Neural cell (in vitro differentiated cells): ENCODE measurements around the gene CTSO. TPM values are rescaled to one million over a fixed set of nuclear protein-coding genes. Genes with fewer than 3 reads are reported as not detected.

Experiments used
- H2AFZ ChIP-seq: fragments of 200-600, 300-800 bp; sonication (generic), shearing (Covaris generic); 2 replicates; pipeline ENCODE4 v1.6.0; 2014; ENCODE audit warnings: low read depth, mild to moderate bottlenecking, antibody characterized with exemption, low read length, moderate library complexity
- H3F3A ChIP-seq: fragments of 200-600 bp; shearing (Covaris generic); 2 replicates; pipeline ENCODE4 v1.6.1; 2016; ENCODE audit warnings: mild to moderate bottlenecking, moderate library complexity, mixed read lengths, antibody characterized with exemption, low read length; ENCODE audit not compliant: insufficient read depth, poor library complexity, severe bottlenecking
- H3K27ac ChIP-seq: fragments of 200-600, 300-800 bp; sonication (generic), shearing (Covaris generic); 2 replicates; pipeline ENCODE4 v1.5.1; 2014; ENCODE audit warnings: mild to moderate bottlenecking, low read length, moderate library complexity
- H3K27me3 ChIP-seq: fragments of 300-800, 200-600 bp; sonication (generic), shearing (Covaris generic); 2 replicates; pipeline ENCODE4 v1.6.0; 2014; ENCODE audit warnings: mild to moderate bottlenecking, low read depth, low read length, moderate library complexity; ENCODE audit not compliant: insufficient read depth
- H3K36me3 ChIP-seq: fragments of 300-800, 200-600 bp; sonication (generic), shearing (Covaris generic); 2 replicates; pipeline ENCODE4 v1.5.1; 2014; ENCODE audit warnings: mild to moderate bottlenecking, antibody characterized with exemption, low read length, moderate library complexity; ENCODE audit not compliant: insufficient read depth
- H3K4me2 ChIP-seq: fragments of 300-800, 200-600 bp; sonication (generic), shearing (Covaris generic); 2 replicates; pipeline ENCODE4 v1.6.0; 2014; ENCODE audit warnings: mild to moderate bottlenecking, low read length
- H3K4me3 ChIP-seq: fragments of 300-800, 200-600 bp; sonication (generic), shearing (Covaris generic); 2 replicates; pipeline ENCODE4 v1.5.1; 2014; ENCODE audit warnings: mild to moderate bottlenecking, low read length, moderate library complexity
- H3K79me2 ChIP-seq: fragments of 200-600 bp; shearing (Covaris generic); replicated peaks from 2 replicates; pipeline ENCODE4 v1.6.0; 2014; ENCODE audit warnings: mild to moderate bottlenecking, low read length, moderate library complexity; ENCODE audit not compliant: insufficient read depth
- H3K9ac ChIP-seq: fragments of 300-800, 200-600 bp; sonication (generic), shearing (Covaris generic); 2 replicates; pipeline ENCODE4 v1.6.1; 2016; ENCODE audit warnings: mild to moderate bottlenecking, low read length, mixed read lengths
- H3K9me2 ChIP-seq: fragments of 200-600 bp; shearing (Covaris generic); 2 replicates; pipeline ENCODE4 v1.6.1; 2016; ENCODE audit warnings: mild to moderate bottlenecking, low read length, mixed read lengths; ENCODE audit not compliant: insufficient read depth
- H3K9me3 ChIP-seq: fragments of 200-600, 300-800 bp; sonication (generic), shearing (Covaris generic); 2 replicates; pipeline ENCODE4 v1.6.1; 2016; ENCODE audit warnings: mild to moderate bottlenecking, mixed run types, low read length, moderate library complexity, mixed read lengths
- H4K20me1 ChIP-seq: fragments of 200-600 bp; shearing (Covaris generic); 2 replicates; pipeline ENCODE4 v1.6.1; 2016; ENCODE audit warnings: mild to moderate bottlenecking, mixed run types; ENCODE audit not compliant: insufficient read depth
- CTCF ChIP-seq: fragments of 450-650 bp; IDR thresholded peaks from 2 replicates; pipeline ENCODE4 v1.5.1; 2014; ENCODE audit warnings: antibody characterized with exemption, mild to moderate bottlenecking, moderate library complexity; ENCODE audit not compliant: poor library complexity, severe bottlenecking
- EP300 ChIP-seq: fragments of 450-650 bp; conservative IDR thresholded peaks from 2 replicates; pipeline ENCODE4 v1.6.1; 2014; ENCODE audit warnings: antibody characterized with exemption, mild to moderate bottlenecking, moderate library complexity; ENCODE audit not compliant: poor library complexity, severe bottlenecking
- EZH2 ChIP-seq: fragments of 200-600, 300-800 bp; shearing (Covaris generic), sonication (generic); IDR thresholded peaks from 2 replicates; pipeline ENCODE4 v1.6.1; 2014; ENCODE audit warnings: antibody characterized with exemption, low read length, borderline replicate concordance, mild to moderate bottlenecking; ENCODE audit not compliant: insufficient read depth, poor library complexity, severe bottlenecking
- MXI1 ChIP-seq: fragments of 450-650 bp; conservative IDR thresholded peaks from 2 replicates; pipeline ENCODE4 v1.6.1; 2014; ENCODE audit warnings: antibody characterized with exemption, mild to moderate bottlenecking; ENCODE audit not compliant: poor library complexity, severe bottlenecking
- POLR2AphosphoS5 ChIP-seq: IDR thresholded peaks from 2 replicates; pipeline ENCODE4 v1.6.1; 2012
- RAD21 ChIP-seq: fragments of 450-650 bp; conservative IDR thresholded peaks from 2 replicates; pipeline ENCODE4 v1.6.1; 2014; ENCODE audit warnings: antibody characterized with exemption, mild to moderate bottlenecking, moderate library complexity
- REST ChIP-seq: IDR thresholded peaks from 2 replicates; pipeline ENCODE4 v1.6.1; 2012; ENCODE audit warnings: borderline replicate concordance
- SMC3 ChIP-seq: fragments of 450-650 bp; conservative IDR thresholded peaks from 2 replicates; pipeline ENCODE4 v1.6.1; 2014; ENCODE audit warnings: antibody characterized with exemption, mild to moderate bottlenecking, moderate library complexity; ENCODE audit not compliant: poor library complexity
- TAF1 ChIP-seq: IDR thresholded peaks from 2 replicates; pipeline ENCODE4 v1.6.1; 2012; ENCODE audit warnings: low read depth
- polyA plus RNA-seq: library from polyadenylated mRNA; depleted of rRNA; stranded (reverse); fragments of >200 nt; gene quantifications from 2 replicates; pipeline ENCODE4 v1.2.3, GENCODE V29; 2014

CTSO gene
- polyA plus RNA-seq, 1 donor from 2014 or later: 0.16 TPM

GRCh38 chr4:155978810-155979209 lies 25.1 kb upstream of the CTSO start:
- no peak overlapping the region for H2AFZ ChIP-seq
- no peaks in the 10 kb centered on the region for H3K9me3 ChIP-seq
- H3K9ac ChIP-seq: no peak overlapping the region
- TF ChIP-seq EZH2 (no peak), MXI1 (no peak), REST (no peak), POLR2AphosphoS5 (no peak)
- H4K20me1 ChIP-seq: no peaks in the 10 kb centered on the region
- no peaks in the 10 kb centered on the region for H3K79me2 ChIP-seq
- no peaks in the 10 kb centered on the region for H3K36me3 ChIP-seq
- no peak overlapping the region for H3K4me2 ChIP-seq
- H3F3A ChIP-seq: peaks cover 4% of the 10 kb centered on the region
- H3K27me3 ChIP-seq: no peaks in the 10 kb centered on the region
- no peaks in the 10 kb centered on the region for H3K9me2 ChIP-seq
- H3K4me3 ChIP-seq: no peak overlapping the region
- no peak overlapping the region for H3K27ac ChIP-seq

DNA sequence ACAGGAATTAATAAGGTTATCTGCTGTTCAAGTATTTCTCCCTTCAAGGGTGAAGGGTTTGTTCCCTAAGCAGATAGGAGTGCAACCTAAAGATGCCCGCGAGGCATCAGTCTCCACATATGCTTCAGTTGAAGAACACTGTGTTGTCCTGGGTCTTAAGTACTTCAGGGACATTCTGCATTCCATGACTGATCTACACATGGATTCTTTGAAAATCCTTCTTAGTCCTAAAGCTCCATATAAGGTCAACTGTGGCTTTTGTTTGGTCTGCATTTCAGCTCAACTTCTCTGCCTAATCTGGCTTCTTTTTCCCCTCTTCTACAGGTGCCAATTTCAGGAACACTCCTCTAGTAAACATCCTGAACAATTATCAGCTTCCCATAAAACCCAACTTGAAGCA lies 21.8 kb upstream of the CTSO start:
- TF ChIP-seq SMC3 (no peak), POLR2AphosphoS5 (no peak), EP300 (no peak), RAD21 (no peak), MXI1 (no peak), CTCF (no peak), TAF1 (no peak), EZH2 (no peak), REST (no peak)
- Histone ChIP-seq H3K9me3 (no peaks in the 10 kb centered on the region), H3K4me2 (no peak overlapping the region), H4K20me1 (no peaks in the 10 kb centered on the region), H3F3A (peaks cover 9% of the 10 kb centered on the region), H3K9me2 (no peaks in the 10 kb centered on the region), H3K4me3 (peak overlapping the region; percentile 7), H3K27me3 (no peaks in the 10 kb centered on the region), H3K79me2 (no peaks in the 10 kb centered on the region), H3K9ac (peak overlapping the region; percentile 27), H2AFZ (no peak overlapping the region), H3K36me3 (no peaks in the 10 kb centered on the region), H3K27ac (peak overlapping the region; percentile 76)
